HG03135 (cell line): ENCODE data around the gene PGAP1.

Experiments used
- ATAC-seq: cut with Tn5 transposase; IDR thresholded peaks from one replicate; pipeline ENCODE4 v1.9.1; 2021; ENCODE audit warnings: mild to moderate bottlenecking, moderate library complexity; ENCODE audit not compliant: unreplicated experiment

The PGAP1 gene

DNA sequence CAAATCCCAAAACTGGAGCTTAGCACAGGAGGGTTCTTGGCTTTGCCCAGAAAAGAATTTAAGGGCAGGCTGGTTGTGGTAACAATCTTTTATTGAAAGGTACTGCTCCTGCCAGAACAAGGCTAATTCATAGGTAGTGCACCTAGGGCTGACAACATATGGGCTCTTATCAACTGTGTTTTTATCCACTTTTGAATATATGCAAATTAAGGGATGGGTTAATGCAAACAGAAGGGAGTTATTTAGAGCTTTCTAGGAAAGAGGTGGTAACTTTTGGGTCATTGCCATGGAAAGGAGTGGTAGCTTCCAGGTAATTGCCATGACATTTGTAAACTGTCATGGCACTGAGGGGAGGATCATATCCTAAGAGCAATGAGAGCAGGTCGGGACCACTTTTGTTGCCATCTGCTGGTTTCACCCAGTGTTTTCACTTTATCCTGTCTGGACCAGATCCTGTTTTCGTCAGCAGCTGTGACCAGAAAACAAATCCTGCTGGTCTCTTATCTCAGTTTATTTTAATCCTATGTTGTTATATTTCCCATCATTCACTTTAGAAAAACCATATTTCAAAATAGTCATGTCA, 118.3 kb downstream of the PGAP1 start:
- ATAC-seq: no peak

DNA sequence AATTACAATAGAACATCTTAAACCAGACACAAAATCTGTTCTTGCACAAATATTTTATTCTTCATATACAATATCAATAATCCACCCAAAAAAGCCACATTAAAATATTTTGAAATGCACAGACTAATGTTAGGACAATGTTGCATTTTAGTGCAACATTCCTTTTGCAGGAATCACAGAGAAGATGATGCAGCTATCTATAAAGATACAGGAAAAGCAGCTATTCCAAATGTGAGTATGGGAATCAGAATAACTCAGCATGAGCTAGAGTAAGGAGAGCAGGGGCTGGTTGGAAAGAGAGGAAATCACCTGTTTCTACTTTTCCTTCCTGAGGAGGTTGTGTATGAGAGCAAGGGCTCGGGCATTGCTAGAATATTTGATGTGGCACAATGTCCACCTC, 122.1 kb downstream of the PGAP1 start:
- no peak for ATAC-seq

- no peak for ATAC-seq
These were observed 124.1 kb downstream of the PGAP1 start for GRCh38 chr2:196802401-196802800.

GRCh38 chr2:196801674-196802261, 124.7 kb downstream of the PGAP1 start:
- no peak for ATAC-seq

DNA sequence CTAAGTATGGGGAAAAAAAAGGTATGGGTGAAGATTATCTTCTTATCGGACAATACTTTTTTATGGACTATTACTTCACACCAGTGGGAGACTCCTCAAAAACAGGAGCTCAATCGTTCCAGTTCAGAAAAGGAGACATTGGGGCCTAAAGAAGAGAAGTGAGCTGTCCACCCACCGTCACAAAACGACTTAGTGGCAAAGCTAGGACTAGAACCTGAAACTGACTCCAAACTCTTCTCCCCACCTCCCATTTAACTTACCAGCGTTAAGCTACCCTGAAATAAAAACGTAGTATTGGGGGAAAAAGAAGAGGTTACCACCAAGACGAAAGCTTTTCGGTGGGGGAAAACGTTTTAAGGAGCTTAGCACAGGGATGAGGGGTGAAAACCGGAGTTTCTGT, 127.5 kb downstream of the PGAP1 start:
- peak; percentile 11 for ATAC-seq

GRCh38 chr2:196792865-196793264, 133.6 kb downstream of the PGAP1 start:
- no peak for ATAC-seq

DNA sequence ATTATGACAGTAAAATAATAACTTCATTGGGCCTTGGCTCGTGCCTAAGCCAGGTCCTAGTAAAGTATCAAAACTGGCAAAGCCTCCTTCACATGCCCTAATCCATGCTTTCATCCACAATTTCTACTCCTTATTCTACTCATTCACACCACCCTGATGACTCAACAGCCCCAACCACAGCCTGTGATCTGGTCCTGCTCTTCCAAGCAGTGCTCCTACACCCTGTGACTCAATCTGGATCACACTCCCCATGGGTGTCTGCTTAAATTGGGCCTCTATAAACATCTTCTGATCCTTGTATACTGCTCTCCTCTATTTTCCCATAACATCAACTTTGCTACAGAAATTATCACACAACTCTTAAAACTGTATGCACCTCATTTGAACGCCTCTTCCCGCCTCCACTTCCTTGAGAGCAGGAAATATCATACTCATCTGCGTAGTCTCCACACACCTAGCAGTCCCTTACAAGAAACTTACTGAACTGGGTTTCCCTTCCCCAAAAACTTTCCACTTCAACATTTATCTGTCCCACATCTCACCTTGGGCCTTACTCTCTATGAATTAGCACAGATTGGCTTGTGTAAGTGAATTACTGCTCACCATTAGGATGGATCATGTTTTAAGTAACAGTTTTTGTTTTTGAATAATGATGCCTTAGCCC, 142.9 kb downstream of the PGAP1 start:
- no peak for ATAC-seq
